HG03565 (cell line): Measurements from ENCODE around the gene KRTAP10-11.
"Not testable (repeated sequence)": the region's sequence is repeated elsewhere in the genome, so short reads cannot be mapped to it uniquely, and the experiment has no call there.

Source experiments
- ATAC-seq: cut with Tn5 transposase; IDR thresholded peaks from one replicate; pipeline ENCODE4 v1.9.1; 2021; ENCODE audit warnings: mild to moderate bottlenecking, moderate library complexity; ENCODE audit not compliant: unreplicated experiment

The KRTAP10-11 gene

DNA sequence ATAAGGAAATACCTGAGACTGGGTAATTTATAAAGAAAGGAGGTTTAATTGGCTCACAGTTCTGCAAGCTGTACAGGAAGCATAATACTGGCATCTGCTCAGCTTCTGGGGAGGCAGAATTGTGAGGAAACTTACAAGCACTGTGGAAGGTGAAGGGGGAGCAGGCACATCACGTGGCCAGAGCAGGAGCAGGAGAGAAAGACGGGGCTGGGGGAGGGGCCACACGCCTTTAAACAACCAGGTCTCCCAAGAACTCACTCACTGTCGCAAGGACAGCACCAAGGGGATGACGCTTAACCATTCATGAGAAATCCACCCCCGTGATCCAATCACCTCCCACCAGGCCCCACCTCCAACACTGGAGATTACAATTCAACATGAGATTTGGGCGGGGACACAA, 15.4 kb downstream of the KRTAP10-11 start:
- ATAC-seq, result not testable (repeated sequence)

- ATAC-seq, result no peak
Measured at GRCh38 chr21:44664691-44665090, 18.5 kb downstream of the KRTAP10-11 start.

DNA sequence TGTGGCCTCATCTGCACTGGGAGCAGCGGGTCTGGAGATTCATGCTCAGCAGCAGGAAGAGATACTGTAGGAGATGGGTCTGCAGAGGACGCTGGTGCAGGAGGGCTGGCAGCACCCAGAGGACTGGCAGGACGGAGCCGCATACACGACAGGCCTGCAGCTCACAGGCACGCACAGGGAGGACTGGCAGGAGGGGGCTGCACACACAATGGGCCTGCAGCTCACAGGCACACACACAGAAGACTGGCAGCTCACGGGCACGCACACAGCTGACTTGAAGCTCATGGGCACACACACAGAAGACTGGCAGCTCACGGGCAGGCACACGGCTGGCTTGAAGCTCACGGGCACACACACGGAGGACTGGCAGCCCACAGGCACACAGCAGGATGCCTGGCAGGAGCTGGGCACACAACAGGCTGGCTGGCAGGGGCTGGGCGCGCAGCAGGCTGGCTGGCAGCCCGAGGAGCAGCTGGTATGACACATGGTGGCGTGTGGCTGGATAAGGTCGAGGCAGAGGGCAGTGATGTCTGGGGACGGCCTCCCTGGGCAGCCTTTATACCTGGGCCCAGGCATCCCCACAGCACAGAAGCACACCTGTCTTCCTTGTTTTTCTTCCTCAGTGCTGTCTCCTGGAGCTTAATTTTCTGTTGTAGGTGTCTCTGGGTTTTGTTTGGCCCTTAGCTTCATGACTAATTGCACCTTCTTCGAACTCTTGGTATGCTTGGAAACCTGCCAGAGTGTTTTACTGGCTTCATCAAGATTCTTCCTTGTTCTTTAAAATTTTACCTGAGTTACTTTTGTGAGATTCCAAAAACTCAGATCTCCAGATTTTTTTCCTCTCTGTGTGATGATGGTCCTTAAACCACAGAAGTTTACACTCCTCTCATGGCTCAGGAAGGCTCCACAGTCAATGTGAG, 20.4 kb downstream of the KRTAP10-11 start, which contains the start of gene KRTAP12-2:
Gene KRTAP12-2, minus strand, starts transcription at position 527 of the 920 bp plus-strand sequence. Its CDS starts 41 bp downstream, at position 486.
- ATAC-seq, result no peak

DNA sequence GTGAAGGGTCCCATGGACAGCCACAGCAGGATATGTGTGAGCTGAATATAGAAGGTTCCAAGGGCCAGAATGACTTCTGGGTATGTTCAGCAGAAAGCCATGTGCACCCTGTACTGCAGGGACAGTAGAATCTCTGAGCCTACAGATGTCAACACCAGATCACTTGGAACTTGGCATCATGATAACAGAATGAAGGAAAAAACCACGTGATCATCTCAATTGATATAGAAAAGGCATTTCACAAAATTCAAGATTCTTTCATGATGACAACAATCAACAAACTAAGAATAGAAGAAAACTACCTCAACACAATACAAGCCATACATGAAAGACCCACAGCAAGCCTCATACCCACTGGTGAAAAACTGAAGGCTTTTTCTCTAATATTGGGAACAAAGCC, 21.4 kb downstream of the KRTAP10-11 start:
- ATAC-seq, result no peak

- ATAC-seq, result no peak
Measured at GRCh38 chr21:44670642-44671432, 24.6 kb downstream of the KRTAP10-11 start.

DNA sequence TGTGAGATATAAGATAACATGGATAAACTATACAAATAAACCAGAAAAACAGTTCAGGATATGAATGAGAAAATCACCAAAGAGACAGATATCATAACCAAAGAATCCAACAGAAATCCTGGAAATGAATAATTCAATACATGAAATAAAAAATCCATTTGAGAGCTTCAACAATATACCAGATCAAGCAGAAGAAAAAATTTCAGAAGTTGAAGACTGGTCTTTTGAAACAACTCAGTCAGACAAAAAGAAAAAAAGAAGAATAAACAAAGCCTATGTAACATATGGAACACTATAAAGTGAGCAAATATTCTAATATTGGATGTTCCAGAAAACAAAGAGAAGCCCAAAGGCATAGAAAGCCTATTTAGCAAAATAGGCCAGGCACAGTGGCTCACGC, 25.7 kb downstream of the KRTAP10-11 start:
- ATAC-seq, result no peak

DNA sequence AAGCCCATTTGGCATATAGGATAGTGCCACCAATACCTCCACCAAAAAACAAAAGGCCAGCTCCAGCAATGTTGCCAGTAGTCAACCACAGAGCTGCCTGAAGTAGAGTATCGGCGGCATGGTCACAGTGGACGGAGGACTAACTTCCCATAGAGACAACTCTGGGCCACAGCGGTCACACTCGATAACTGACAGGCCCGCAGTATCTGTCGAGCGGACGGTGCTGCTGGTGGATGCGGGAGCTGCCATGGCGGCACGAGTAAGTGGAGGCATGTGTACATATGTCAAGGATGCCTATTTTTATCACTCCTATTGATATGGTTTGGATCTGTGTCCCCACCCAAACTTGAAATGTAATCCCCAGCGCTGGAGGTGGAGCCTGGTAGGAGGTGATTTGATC, 31.7 kb downstream of the KRTAP10-11 start:
- no peak for ATAC-seq

DNA sequence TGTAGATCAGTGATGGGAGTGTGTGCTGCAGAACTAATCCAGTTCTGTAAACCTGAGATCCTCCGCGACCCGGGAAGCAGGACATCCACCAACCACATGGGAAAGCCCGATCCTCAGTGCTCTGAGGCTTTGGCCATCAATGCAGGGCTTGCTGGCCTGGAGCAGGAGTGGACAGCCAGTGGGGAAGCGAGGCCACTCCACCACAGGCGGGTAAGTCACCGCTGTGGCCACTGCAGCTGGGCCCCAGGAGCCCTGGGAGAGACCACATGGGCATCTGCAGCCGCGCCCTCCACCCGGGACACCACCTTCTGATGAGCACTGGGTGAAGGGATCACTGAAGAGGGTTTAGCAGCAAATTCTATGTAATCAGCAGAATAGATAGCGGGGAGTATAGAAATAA, 34.9 kb downstream of the KRTAP10-11 start:
- no peak for ATAC-seq

- ATAC-seq, result no peak
Measured at GRCh38 chr21:44681861-44682579, 35.8 kb downstream of the KRTAP10-11 start, which contains the start of gene KRTAP12-1. Gene KRTAP12-1, minus strand, starts transcription at chr21:44682163. Its CDS starts 40 bp downstream, at chr21:44682123.

DNA sequence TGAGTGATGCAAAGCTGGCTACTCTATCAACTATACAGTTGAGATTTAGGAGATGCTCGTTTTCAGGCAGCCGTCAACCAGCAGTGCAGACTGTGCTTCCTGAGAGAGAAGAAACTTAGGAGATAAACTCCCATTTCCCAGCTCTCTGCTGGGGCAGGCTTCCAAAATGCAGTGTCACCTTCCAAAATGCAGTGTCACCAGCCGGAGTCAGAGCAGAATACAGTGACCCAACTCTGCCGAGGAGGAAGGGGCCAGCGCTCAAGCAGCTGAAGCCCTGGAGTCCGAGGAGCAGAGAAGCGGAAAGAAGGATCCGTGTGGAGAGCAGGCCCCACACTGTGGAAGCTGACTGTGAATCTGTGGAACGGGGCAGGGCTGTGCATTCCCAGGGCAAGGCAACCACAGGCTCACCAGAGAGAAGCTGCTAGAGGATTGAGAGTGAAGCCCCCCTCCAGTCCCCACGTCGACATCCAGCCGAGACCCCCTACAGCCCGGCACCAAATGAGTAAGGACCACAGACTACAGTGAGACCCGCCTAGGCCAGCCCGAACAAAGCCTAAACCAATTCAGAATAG, 36.5 kb downstream of the KRTAP10-11 start:
- ATAC-seq, result no peak

DNA sequence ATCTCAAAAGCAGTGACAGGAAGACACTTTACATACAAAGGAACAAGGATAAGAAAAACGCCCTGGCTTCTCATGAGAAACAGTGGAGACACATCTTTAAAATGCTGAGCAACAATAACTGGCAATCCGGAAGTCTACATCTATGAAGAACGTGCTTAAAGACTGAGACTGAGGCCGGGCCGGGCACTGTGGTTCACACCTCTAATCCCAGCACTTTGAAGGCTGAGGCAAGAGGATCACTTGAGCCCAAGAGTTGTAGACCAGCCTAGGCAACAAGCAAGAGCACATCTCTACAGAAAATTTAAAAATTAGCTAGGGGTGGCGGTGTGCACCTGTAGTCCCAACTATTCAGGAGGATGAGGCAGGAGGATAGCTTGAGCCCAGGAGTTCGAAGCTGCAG, 37.9 kb downstream of the KRTAP10-11 start:
- no peak for ATAC-seq

GRCh38 chr21:44684483-44684882, 38.3 kb downstream of the KRTAP10-11 start:
- no peak for ATAC-seq

GRCh38 chr21:44685050-44685449, 38.8 kb downstream of the KRTAP10-11 start:
- not testable (repeated sequence) for ATAC-seq

DNA sequence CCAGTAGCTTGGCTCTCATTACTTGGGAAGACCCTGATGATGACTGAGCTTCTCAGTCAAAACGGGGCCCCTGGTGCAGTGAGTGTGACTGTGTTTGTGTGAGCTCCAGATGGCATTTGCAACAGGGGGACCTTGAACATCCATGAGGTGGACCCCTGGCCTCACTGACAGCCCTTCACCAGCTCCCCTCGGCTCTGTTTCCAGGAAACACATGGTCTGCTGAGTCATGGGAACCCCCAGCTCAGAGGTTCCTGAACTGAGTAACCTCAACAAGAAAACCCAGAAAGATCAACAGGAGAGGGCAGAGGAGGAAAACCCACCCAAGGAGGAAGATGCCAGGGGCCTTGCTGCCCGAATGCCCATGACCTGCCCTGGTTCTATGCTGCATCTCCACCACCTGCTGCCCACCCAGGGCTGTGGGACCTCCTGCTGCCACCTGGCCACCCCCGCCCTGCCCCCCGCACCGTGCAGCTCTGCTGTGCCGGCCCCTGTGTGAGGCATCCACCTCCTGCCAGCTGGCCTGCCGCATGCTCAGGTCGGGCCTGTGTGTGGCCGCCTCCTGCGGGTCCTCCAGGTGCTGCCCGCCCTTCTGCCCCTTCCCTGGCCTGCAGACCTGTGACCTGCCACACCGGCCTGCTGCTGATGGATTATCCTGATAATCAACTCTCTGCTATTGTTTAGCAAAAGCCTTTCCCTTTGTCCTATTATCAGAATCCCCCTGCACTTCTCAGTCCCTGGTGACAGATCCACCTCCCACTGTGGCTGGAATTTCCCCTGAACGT, 40.0 kb downstream of the KRTAP10-11 start:
- ATAC-seq, result no peak

GRCh38 chr21:44686843-44687561, 40.8 kb downstream of the KRTAP10-11 start:
- ATAC-seq, result no peak

- ATAC-seq, result no peak
Measured at GRCh38 chr21:44687671-44688070, 41.5 kb downstream of the KRTAP10-11 start.

GRCh38 chr21:44689740-44690139, 43.5 kb downstream of the KRTAP10-11 start:
- ATAC-seq, result not testable (repeated sequence)

DNA sequence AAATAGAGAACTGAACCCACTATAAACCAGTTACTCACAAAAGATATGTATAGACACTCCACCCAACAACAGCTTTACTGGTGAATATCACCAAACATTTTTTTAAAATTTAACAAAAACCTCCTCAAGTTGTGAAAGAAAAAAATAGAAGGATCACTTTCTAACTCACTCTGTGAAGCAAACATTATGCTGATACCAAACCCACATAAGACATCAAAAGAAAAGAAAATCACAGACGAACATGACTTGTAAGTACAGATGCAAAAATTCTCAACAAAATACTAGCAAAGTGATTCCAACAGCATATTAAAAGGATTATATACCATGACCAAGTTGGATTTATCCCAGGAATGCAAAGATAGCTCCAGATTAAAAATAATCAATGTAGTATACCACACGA, 45.5 kb downstream of the KRTAP10-11 start:
- ATAC-seq, result no peak
